G401.6 (cell line): Measurements from ENCODE around the gene TASP1.
"Not testable (repeated sequence)": the region's sequence is repeated elsewhere in the genome, so short reads cannot be mapped to it uniquely, and the experiment has no call there.

Experiments
- FAIRE-seq: peaks from 2 replicates; lab custom pipeline; 2012; peaks lifted over from hg19 to GRCh38; lab: Jason Lieb, UNC

TASP1 gene

GRCh38 chr20:13396022-13396421, 242.7 kb downstream of the TASP1 start:
- no peak for FAIRE-seq

GRCh38 chr20:13395232-13395631, 243.5 kb downstream of the TASP1 start:
- no peak for FAIRE-seq

GRCh38 chr20:13392391-13392790, 246.3 kb downstream of the TASP1 start:
- no peak for FAIRE-seq

- FAIRE-seq = no peak
These were observed 249.6 kb downstream of the TASP1 start for GRCh38 chr20:13389115-13389514.

GRCh38 chr20:13384132-13384531, 254.6 kb downstream of the TASP1 start:
- no peak for FAIRE-seq

GRCh38 chr20:13382786-13383185, 255.9 kb downstream of the TASP1 start:
- no peak for FAIRE-seq

GRCh38 chr20:13380497-13381229, 258.1 kb downstream of the TASP1 start:
- not testable (repeated sequence) for FAIRE-seq

GRCh38 chr20:13373400-13373799, 265.3 kb downstream of the TASP1 start:
- FAIRE-seq = no peak

GRCh38 chr20:13364278-13365170, 274.2 kb downstream of the TASP1 start:
- no peak for FAIRE-seq

GRCh38 chr20:13363473-13363872, 275.3 kb downstream of the TASP1 start:
- FAIRE-seq = no peak

- not testable (repeated sequence) for FAIRE-seq
These were observed 276.6 kb downstream of the TASP1 start for GRCh38 chr20:13362165-13362564.

GRCh38 chr20:13358936-13359335, 279.8 kb downstream of the TASP1 start:
- not testable (repeated sequence) for FAIRE-seq

GRCh38 chr20:13357782-13358181, 280.9 kb downstream of the TASP1 start:
- not testable (repeated sequence) for FAIRE-seq

GRCh38 chr20:13356591-13356990, 282.1 kb downstream of the TASP1 start:
- no peak for FAIRE-seq

GRCh38 chr20:13355941-13356486, 282.7 kb downstream of the TASP1 start:
- FAIRE-seq = no peak

GRCh38 chr20:13355411-13355810, 283.3 kb downstream of the TASP1 start:
- no peak for FAIRE-seq

- no peak for FAIRE-seq
These were observed 285.3 kb downstream of the TASP1 start for GRCh38 chr20:13353261-13353945.

- no peak for FAIRE-seq
These were observed 289.5 kb downstream of the TASP1 start for GRCh38 chr20:13349235-13349604.

- FAIRE-seq = no peak
These were observed 290.2 kb downstream of the TASP1 start for GRCh38 chr20:13348311-13349234.

- no peak for FAIRE-seq
These were observed 294.1 kb downstream of the TASP1 start for GRCh38 chr20:13344671-13345070.

GRCh38 chr20:13342469-13343242, 296.1 kb downstream of the TASP1 start:
- no peak for FAIRE-seq
